ENCODE data around the gene SNAP29.
"Not testable (repeated sequence)": the region's sequence is repeated elsewhere in the genome, so short reads cannot be mapped to it uniquely, and the experiment has no call there.

- TF ChIP-seq, protein P1, sequence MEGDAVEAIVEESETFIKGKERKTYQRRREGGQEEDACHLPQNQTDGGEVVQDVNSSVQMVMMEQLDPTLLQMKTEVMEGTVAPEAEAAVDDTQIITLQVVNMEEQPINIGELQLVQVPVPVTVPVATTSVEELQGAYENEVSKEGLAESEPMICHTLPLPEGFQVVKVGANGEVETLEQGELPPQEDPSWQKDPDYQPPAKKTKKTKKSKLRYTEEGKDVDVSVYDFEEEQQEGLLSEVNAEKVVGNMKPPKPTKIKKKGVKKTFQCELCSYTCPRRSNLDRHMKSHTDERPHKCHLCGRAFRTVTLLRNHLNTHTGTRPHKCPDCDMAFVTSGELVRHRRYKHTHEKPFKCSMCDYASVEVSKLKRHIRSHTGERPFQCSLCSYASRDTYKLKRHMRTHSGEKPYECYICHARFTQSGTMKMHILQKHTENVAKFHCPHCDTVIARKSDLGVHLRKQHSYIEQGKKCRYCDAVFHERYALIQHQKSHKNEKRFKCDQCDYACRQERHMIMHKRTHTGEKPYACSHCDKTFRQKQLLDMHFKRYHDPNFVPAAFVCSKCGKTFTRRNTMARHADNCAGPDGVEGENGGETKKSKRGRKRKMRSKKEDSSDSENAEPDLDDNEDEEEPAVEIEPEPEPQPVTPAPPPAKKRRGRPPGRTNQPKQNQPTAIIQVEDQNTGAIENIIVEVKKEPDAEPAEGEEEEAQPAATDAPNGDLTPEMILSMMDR (IDR thresholded peaks at IDR 0.05): not testable (repeated sequence)
- not testable (repeated sequence) for TF ChIP-seq POLR2A (IDR thresholded peaks at IDR 0.05)
Observed at GRCh38 chr22:20897737-20898136, 38.9 kb downstream of the SNAP29 start.
